GM23248 (cell line): ENCODE measurements around the gene MEAK7.

Experiments
- EZH2 ChIP-seq: fragments of 200-600 bp; sonication (generic); IDR thresholded peaks from 2 replicates; pipeline ENCODE4 v1.6.1; 2018; ENCODE audit warnings: antibody characterized with exemption, mild to moderate bottlenecking; ENCODE audit not compliant: insufficient read depth, poor library complexity, severe bottlenecking
- EZH2phosphoT487 ChIP-seq: fragments of 200-600 bp; sonication (generic); IDR thresholded peaks from 2 replicates; pipeline ENCODE4 v1.6.1; 2018; ENCODE audit warnings: antibody characterized with exemption, moderate library complexity, mild to moderate bottlenecking, low read depth; ENCODE audit not compliant: insufficient read depth

DNA sequence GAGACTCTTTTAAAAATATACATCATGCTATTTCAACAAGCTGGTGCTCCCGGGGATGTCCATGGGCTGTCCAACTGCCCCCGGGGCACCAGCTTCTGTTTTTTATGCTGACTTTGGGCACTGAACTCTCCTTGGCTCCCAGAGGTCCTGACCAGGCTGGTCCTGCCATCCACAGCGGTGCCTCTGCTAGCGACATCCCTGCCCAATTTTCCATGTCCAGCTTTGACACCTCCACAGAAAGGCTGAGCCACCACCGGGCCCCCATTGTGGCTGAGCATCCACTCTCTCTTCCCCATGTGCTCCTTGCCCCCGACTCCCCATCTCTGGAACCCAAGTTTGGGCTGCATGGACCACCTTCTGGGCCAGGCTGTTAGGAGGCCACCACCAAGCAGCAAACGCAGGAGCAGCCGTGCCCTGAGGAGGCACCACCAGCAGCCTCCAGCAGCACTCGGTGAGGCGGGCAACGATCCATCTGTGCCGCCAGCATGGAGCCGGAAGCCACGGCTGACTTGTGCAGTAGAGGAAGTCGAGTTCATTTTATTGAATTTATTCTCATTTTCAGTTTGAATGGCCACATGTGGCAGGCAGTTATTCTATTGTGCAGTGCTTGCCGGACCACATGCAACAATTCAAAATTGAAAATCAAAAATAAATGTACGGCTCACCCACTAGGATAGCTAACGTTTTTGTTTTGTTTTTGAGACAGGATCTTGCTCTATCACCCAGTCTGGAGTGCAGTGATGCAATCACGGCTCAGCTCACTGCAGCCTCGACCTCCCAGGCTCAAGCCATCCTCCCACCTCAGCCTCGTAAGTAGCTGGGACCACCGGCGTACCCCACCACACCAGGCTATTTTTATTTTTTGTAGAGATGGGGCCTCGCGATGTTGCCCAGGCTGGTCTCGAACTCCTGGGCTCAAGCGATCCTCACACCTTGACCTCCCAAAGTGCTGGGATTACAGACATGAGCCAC, 2.8 kb upstream of the MEAK7 start:
- no peak for TF ChIP-seq EZH2
- TF ChIP-seq EZH2phosphoT487, result no peak
